TTC549 (cell line): ENCODE results near the gene FRYL.
"Not testable (repeated sequence)": the region's sequence is repeated elsewhere in the genome, so short reads cannot be mapped to it uniquely, and the experiment has no call there.

Source experiments
- FAIRE-seq: peaks from 2 replicates; lab custom pipeline; 2012; peaks lifted over from hg19 to GRCh38; lab: Jason Lieb, UNC

FRYL gene

GRCh38 chr4:48785302-48785701, 5.2 kb upstream of the FRYL start:
- FAIRE-seq: no peak

- FAIRE-seq: no peak
Observed at GRCh38 chr4:48781968-48782367, 1.9 kb upstream of the FRYL start.

GRCh38 chr4:48780865-48781214, 761 bp upstream of the FRYL start:
- FAIRE-seq: no peak

- no peak for FAIRE-seq
Observed at GRCh38 chr4:48779095-48779997, 733 bp downstream of the FRYL start.

GRCh38 chr4:48778431-48779094, 1.5 kb downstream of the FRYL start:
- no peak for FAIRE-seq

GRCh38 chr4:48777739-48778138, 2.3 kb downstream of the FRYL start:
- no peak for FAIRE-seq

- FAIRE-seq: no peak
Observed at GRCh38 chr4:48774760-48775710, 5.0 kb downstream of the FRYL start.

- FAIRE-seq: no peak
Observed at GRCh38 chr4:48772556-48772955, 7.5 kb downstream of the FRYL start.

GRCh38 chr4:48767055-48767929, 12.8 kb downstream of the FRYL start:
- no peak for FAIRE-seq

- no peak for FAIRE-seq
Observed at GRCh38 chr4:48766131-48766792, 13.8 kb downstream of the FRYL start.

- no peak for FAIRE-seq
Observed at GRCh38 chr4:48762408-48762807, 17.7 kb downstream of the FRYL start.

- FAIRE-seq: no peak
Observed at GRCh38 chr4:48761286-48761685, 18.8 kb downstream of the FRYL start.

GRCh38 chr4:48758703-48759102, 21.4 kb downstream of the FRYL start:
- not testable (repeated sequence) for FAIRE-seq

- FAIRE-seq: no peak
Observed at GRCh38 chr4:48756689-48757220, 23.3 kb downstream of the FRYL start.

GRCh38 chr4:48755281-48755680, 24.8 kb downstream of the FRYL start:
- no peak for FAIRE-seq

- no peak for FAIRE-seq
Observed at GRCh38 chr4:48753159-48753558, 26.9 kb downstream of the FRYL start.

GRCh38 chr4:48752726-48753125, 27.4 kb downstream of the FRYL start:
- no peak for FAIRE-seq

- no peak for FAIRE-seq
Observed at GRCh38 chr4:48752246-48752645, 27.8 kb downstream of the FRYL start.

GRCh38 chr4:48748949-48749596, 31.0 kb downstream of the FRYL start:
- no peak for FAIRE-seq
